Measurements from ENCODE around the gene FCAR. TPM values are rescaled to one million over a fixed set of nuclear protein-coding genes. Genes with fewer than 3 reads are reported as not detected.
A peak's percentile ranks its signal among the peaks of the same experiment; 100 is the strongest.
"Not testable (repeated sequence)": the region's sequence is repeated elsewhere in the genome, so short reads cannot be mapped to it uniquely, and the experiment has no call there.

FCAR gene
- total RNA-seq, 4 donors from 2014 or later: 0.29 to 6.3 (median 1.4) TPM; not detected in 1

- TF ChIP-seq EP300 (IDR thresholded peaks at IDR 0.05): no peak
- TF ChIP-seq POLR2A (IDR thresholded peaks at IDR 0.05; ENCODE audit: low read depth): no peak
- no peak for TF ChIP-seq CTCF (IDR thresholded peaks at IDR 0.05)
- TF ChIP-seq POLR2AphosphoS5 (IDR thresholded peaks at IDR 0.05): no peak
- DNase-seq (ENCODE audit: extremely low spot score): no peak
- H3K9me3 ChIP-seq: no peaks in the 10 kb centered on the region
- H3K4me3 ChIP-seq: no peak overlapping the region
- H3K4me1 ChIP-seq: no peaks in the 10 kb centered on the region
- peaks cover 0 to 28% (median 0%) of the 10 kb centered on the region in 4 donors for H3K27me3 ChIP-seq
- 93% methylated on average over 6 of the region's 7 CpGs for WGBS
- H3K36me3 ChIP-seq: no peaks in the 10 kb centered on the region
- no peak overlapping the region for H3K27ac ChIP-seq (replicated peaks in 1 of 4)
- intact Hi-C loops (cut with DNase I): no loop called here
Measured at GRCh38 chr19:54906819-54907218, 32.8 kb downstream of the FCAR start.

- H3K27ac ChIP-seq (replicated peaks in 1 of 4); H3K4me3 ChIP-seq; H3K36me3 ChIP-seq; intact Hi-C loops (cut with DNase I); DNase-seq (ENCODE audit: extremely low spot score); H3K9me3 ChIP-seq; H3K4me1 ChIP-seq: not testable (repeated sequence)
- peaks cover 0 to 31% (median 0%) of the 10 kb centered on the region in 4 donors for H3K27me3 ChIP-seq
- WGBS: 86% methylated on average over 5 of the region's 5 CpGs
Measured at GRCh38 chr19:54907899-54908298, 33.9 kb downstream of the FCAR start.

GRCh38 chr19:54916822-54917221 lies 42.8 kb downstream of the FCAR start:
- Histone ChIP-seq H3K27me3 (peaks cover 0 to 51% (median 0%) of the 10 kb centered on the region in 4 donors), H3K4me3 (no peak overlapping the region), H3K4me1 (no peaks in the 10 kb centered on the region), H3K9me3 (no peaks in the 10 kb centered on the region), H3K36me3 (no peaks in the 10 kb centered on the region), H3K27ac (replicated peaks in 1 of 4) (no peak overlapping the region)
- WGBS: 74% methylated on average over 11 of the region's 11 CpGs
- intact Hi-C loops (cut with DNase I): no loop called here
- DNase-seq (ENCODE audit: extremely low spot score): no peak
- no peak for TF ChIP-seq CTCF (IDR thresholded peaks at IDR 0.05)
- TF ChIP-seq EP300 (IDR thresholded peaks at IDR 0.05): no peak
- TF ChIP-seq POLR2AphosphoS5 (IDR thresholded peaks at IDR 0.05): no peak
- TF ChIP-seq POLR2A (IDR thresholded peaks at IDR 0.05; ENCODE audit: low read depth): no peak

GRCh38 chr19:54918499-54918898 lies 44.5 kb downstream of the FCAR start:
- WGBS: 88% methylated on average over 9 of the region's 9 CpGs
- DNase-seq (ENCODE audit: extremely low spot score): no peak
- intact Hi-C loops (cut with DNase I): no loop called here
- no peak for TF ChIP-seq CTCF (IDR thresholded peaks at IDR 0.05)
- no peak for TF ChIP-seq EP300 (IDR thresholded peaks at IDR 0.05)
- Histone ChIP-seq H3K36me3 (no peaks in the 10 kb centered on the region), H3K9me3 (no peaks in the 10 kb centered on the region), H3K27me3 (peaks cover 0 to 53% (median 0%) of the 10 kb centered on the region in 4 donors), H3K4me3 (no peak overlapping the region), H3K4me1 (no peaks in the 10 kb centered on the region), H3K27ac (replicated peaks in 1 of 4) (no peak overlapping the region)

- H3K9me3 ChIP-seq; H3K36me3 ChIP-seq; intact Hi-C loops (cut with DNase I); DNase-seq (ENCODE audit: extremely low spot score); H3K27ac ChIP-seq (replicated peaks in 1 of 4); H3K4me1 ChIP-seq; H3K4me3 ChIP-seq: not testable (repeated sequence)
- 62% methylated on average over 13 of the region's 24 CpGs for WGBS
- peak in 2 of 3 experiments; percentile 14 to 26 for TF ChIP-seq CTCF (IDR thresholded peaks at IDR 0.05)
- H3K27me3 ChIP-seq: peaks cover 0 to 41% (median 0%) of the 10 kb centered on the region in 4 donors
Measured at GRCh38 chr19:54919646-54920563, 45.9 kb downstream of the FCAR start.
